HEK293 (cell line): ENCODE results near the gene IRAK2.

Source experiments
- CTCF ChIA-PET: fragments of 350-600 bp; formaldehyde crosslinking; extraction: SDS; loops from one replicate; lab custom pipeline; 2021; ENCODE audit warnings: antibody characterized with exemption; lab: Yijun Ruan, JAX
- POLR2A ChIA-PET: fragments of 300-600 bp; formaldehyde crosslinking; extraction: SDS; loops from one replicate; lab custom pipeline; 2020; ENCODE audit warnings: antibody characterized with exemption, inconsistent platforms; lab: Yijun Ruan, JAX
- H3K27ac ChIP-seq: fragments of 200-500 bp; sonication (Bioruptor generic); 2 replicates; pipeline ENCODE4 v1.5.1; 2014; ENCODE audit warnings: low read depth, low read length, control low read depth, inconsistent platforms; ENCODE audit errors: extremely low read depth
- H3K36me3 ChIP-seq, 2 experiments: fragments of 200-500 bp in 1 of 2; sonication (Bioruptor generic) in 1 of 2; 1 replicate in 1 of 2; 2 replicates in 1 of 2; pipeline ENCODE4 v1.5.1; 2014 to 2017; ENCODE audit warnings: inconsistent platforms in 2 of 2, low read length in 2 of 2; ENCODE audit not compliant: control insufficient read depth in 2 of 2, insufficient read depth in 1 of 2
- H3K4me1 ChIP-seq: fragments of 200-500 bp; sonication (Bioruptor generic); 2 replicates; pipeline ENCODE4 v1.5.1; 2014; ENCODE audit warnings: mild to moderate bottlenecking, low read length, inconsistent platforms; ENCODE audit not compliant: control insufficient read depth, insufficient read depth
- H3K4me3 ChIP-seq: 2 replicates; pipeline ENCODE4 v1.5.1; 2011; ENCODE audit warnings: low read depth, mild to moderate bottlenecking, control low read depth, low read length, moderate library complexity
- H3K9me3 ChIP-seq: fragments of 200-500 bp; sonication (Bioruptor generic); 2 replicates; pipeline ENCODE4 v1.5.1; 2014; ENCODE audit warnings: low read depth, low read length, inconsistent platforms; ENCODE audit not compliant: control insufficient read depth, insufficient read depth
- GLI2 ChIP-seq: fragments of 450-650 bp; formaldehyde crosslinking; IDR thresholded peaks from 2 replicates; pipeline ENCODE4; 2017; ENCODE audit warnings: missing biosample characterization, missing genetic modification characterization, low read depth, borderline replicate concordance
- GLIS1 ChIP-seq: fragments of 450-650 bp; formaldehyde crosslinking; IDR thresholded peaks from 2 replicates; pipeline ENCODE4 v1.5.1; 2016; ENCODE audit warnings: missing biosample characterization, missing genetic modification characterization
- KLF7 ChIP-seq: fragments of 450-650 bp; formaldehyde crosslinking; IDR thresholded peaks from 2 replicates; pipeline ENCODE4 v1.5.1; 2016; ENCODE audit warnings: missing biosample characterization, missing genetic modification characterization, borderline replicate concordance
- PRDM1 ChIP-seq: fragments of 450-650 bp; formaldehyde crosslinking; IDR thresholded peaks from 2 replicates; pipeline ENCODE4; 2016; ENCODE audit warnings: missing biosample characterization, missing genetic modification characterization
- REST ChIP-seq: fragments of 450-650 bp; formaldehyde crosslinking; IDR thresholded peaks from 2 replicates; pipeline ENCODE4 v1.5.1; 2016; ENCODE audit warnings: missing biosample characterization, missing genetic modification characterization
- ZBTB21 ChIP-seq: fragments of 450-650 bp; formaldehyde crosslinking; IDR thresholded peaks from 2 replicates; pipeline ENCODE4 v1.5.1; 2017; ENCODE audit warnings: missing biosample characterization, missing genetic modification characterization
- ZBTB44 ChIP-seq: fragments of 450-650 bp; IDR thresholded peaks from 2 replicates; pipeline ENCODE4 v1.5.1; 2018; ENCODE audit warnings: missing biosample characterization, mild to moderate bottlenecking, missing genetic modification characterization
- ZFP37 ChIP-seq: fragments of 450-650 bp; formaldehyde crosslinking; IDR thresholded peaks from 2 replicates; pipeline ENCODE4 v1.5.1; 2016; ENCODE audit warnings: missing biosample characterization, missing genetic modification characterization
- ZNF133 ChIP-seq: fragments of 450-650 bp; formaldehyde crosslinking; IDR thresholded peaks from 2 replicates; pipeline ENCODE4 v1.5.1; 2016; ENCODE audit warnings: missing biosample characterization, missing genetic modification characterization
- ZNF23 ChIP-seq: fragments of 450-650 bp; formaldehyde crosslinking; IDR thresholded peaks from 2 replicates; pipeline ENCODE4 v1.5.1; 2016; ENCODE audit warnings: missing biosample characterization, missing genetic modification characterization, borderline replicate concordance
- ZNF366 ChIP-seq: fragments of 450-650 bp; formaldehyde crosslinking; conservative IDR thresholded peaks from 2 replicates; pipeline ENCODE4 v1.5.1; 2016; ENCODE audit warnings: missing biosample characterization, missing genetic modification characterization
- ZNF37A ChIP-seq: fragments of 450-650 bp; IDR thresholded peaks from 2 replicates; pipeline ENCODE4 v1.5.1; 2018; ENCODE audit warnings: missing biosample characterization, missing genetic modification characterization
- ZNF394 ChIP-seq: fragments of 450-650 bp; formaldehyde crosslinking; IDR thresholded peaks from 2 replicates; pipeline ENCODE4 v1.5.1; 2016; ENCODE audit warnings: missing biosample characterization, missing genetic modification characterization, mild to moderate bottlenecking, moderate library complexity, borderline replicate concordance
- ZNF488 ChIP-seq: fragments of 450-650 bp; formaldehyde crosslinking; IDR thresholded peaks from 2 replicates; pipeline ENCODE4 v1.5.1; 2016; ENCODE audit warnings: missing biosample characterization, missing genetic modification characterization
- ZNF521 ChIP-seq: fragments of 450-650 bp; formaldehyde crosslinking; IDR thresholded peaks from 2 replicates; pipeline ENCODE4 v1.5.1; 2017; ENCODE audit warnings: missing biosample characterization, mild to moderate bottlenecking, missing genetic modification characterization
- ZNF529 ChIP-seq: fragments of 450-650 bp; formaldehyde crosslinking; IDR thresholded peaks from 2 replicates; pipeline ENCODE4 v1.5.1; 2017; ENCODE audit warnings: missing genetic modification characterization, missing biosample characterization; ENCODE audit not compliant: insufficient replicate concordance
- ZNF530 ChIP-seq: fragments of 450-650 bp; formaldehyde crosslinking; IDR thresholded peaks from 2 replicates; pipeline ENCODE4 v1.5.1; 2016; ENCODE audit warnings: low read depth, missing biosample characterization, missing genetic modification characterization
- ZNF571 ChIP-seq: fragments of 450-650 bp; formaldehyde crosslinking; IDR thresholded peaks from 2 replicates; pipeline ENCODE4 v1.5.0; 2017; ENCODE audit warnings: missing biosample characterization, missing genetic modification characterization
- ZNF580 ChIP-seq: fragments of 450-650 bp; formaldehyde crosslinking; IDR thresholded peaks from 2 replicates; pipeline ENCODE4 v1.5.1; 2016; ENCODE audit warnings: missing biosample characterization, missing genetic modification characterization
- ZNF596 ChIP-seq: fragments of 450-650 bp; IDR thresholded peaks from 2 replicates; pipeline ENCODE4 v1.5.0; 2018; ENCODE audit warnings: missing biosample characterization, mild to moderate bottlenecking, missing genetic modification characterization, moderate library complexity
- ZNF645 ChIP-seq: fragments of 450-650 bp; formaldehyde crosslinking; IDR thresholded peaks from 2 replicates; pipeline ENCODE4; 2016; ENCODE audit warnings: missing biosample characterization, missing genetic modification characterization
- ZNF658 ChIP-seq: fragments of 450-650 bp; formaldehyde crosslinking; IDR thresholded peaks from 2 replicates; pipeline ENCODE4; 2016; ENCODE audit warnings: missing biosample characterization, missing genetic modification characterization
- ZNF670 ChIP-seq: fragments of 450-650 bp; formaldehyde crosslinking; IDR thresholded peaks from 2 replicates; pipeline ENCODE4 v1.5.1; 2016; ENCODE audit warnings: missing biosample characterization, missing genetic modification characterization, low read depth
- ZNF704 ChIP-seq: fragments of 450-650 bp; formaldehyde crosslinking; IDR thresholded peaks from 2 replicates; pipeline ENCODE4 v1.5.1; 2016; ENCODE audit warnings: missing biosample characterization, missing genetic modification characterization
- ZNF768 ChIP-seq: fragments of 450-650 bp; formaldehyde crosslinking; IDR thresholded peaks from 2 replicates; pipeline ENCODE4 v1.5.1; 2018; ENCODE audit warnings: missing biosample characterization, mild to moderate bottlenecking, missing genetic modification characterization
- TF ChIP-seq, protein P1 (sequence below): fragments of 450-650 bp; formaldehyde crosslinking; IDR thresholded peaks from 2 replicates; pipeline ENCODE4 v1.5.1; 2017; ENCODE audit warnings: missing biosample characterization, missing genetic modification characterization

IRAK2 gene

GRCh38 chr3:10238345-10239183 lies 73.8 kb downstream of the IRAK2 start:
- no peaks in the 10 kb centered on the region for H3K9me3 ChIP-seq
- ChIA-PET CTCF (no interaction called here), POLR2A (interaction anchor here (1.2 to 1.7 kb wide), 2 partner anchors 9 to 97 kb away, joined by 3 to 5 read pairs; partner anchors contain the start of genes TATDN2 and VHL)
- H3K4me1 ChIP-seq = no peaks in the 10 kb centered on the region
- no peak for TF ChIP-seq PRDM1
- TF ChIP-seq GLIS1 (tag by site-specific recombination) = no peak
- no peak for TF ChIP-seq ZNF580
- TF ChIP-seq ZNF670 (tag by site-specific recombination) = no peak
- no peak for TF ChIP-seq ZBTB44 (tag by site-specific recombination)
- TF ChIP-seq ZNF571 (tag by site-specific recombination) = no peak
- no peak for TF ChIP-seq ZNF23 (tag by site-specific recombination)
- no peak for TF ChIP-seq ZFP37 (tag by site-specific recombination)
- TF ChIP-seq ZNF645 (tag by site-specific recombination) = no peak
- TF ChIP-seq, protein P1, sequence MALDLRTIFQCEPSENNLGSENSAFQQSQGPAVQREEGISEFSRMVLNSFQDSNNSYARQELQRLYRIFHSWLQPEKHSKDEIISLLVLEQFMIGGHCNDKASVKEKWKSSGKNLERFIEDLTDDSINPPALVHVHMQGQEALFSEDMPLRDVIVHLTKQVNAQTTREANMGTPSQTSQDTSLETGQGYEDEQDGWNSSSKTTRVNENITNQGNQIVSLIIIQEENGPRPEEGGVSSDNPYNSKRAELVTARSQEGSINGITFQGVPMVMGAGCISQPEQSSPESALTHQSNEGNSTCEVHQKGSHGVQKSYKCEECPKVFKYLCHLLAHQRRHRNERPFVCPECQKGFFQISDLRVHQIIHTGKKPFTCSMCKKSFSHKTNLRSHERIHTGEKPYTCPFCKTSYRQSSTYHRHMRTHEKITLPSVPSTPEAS (tag by site-specific recombination) = no peak
- no peak for TF ChIP-seq ZBTB21
- TF ChIP-seq ZNF658 = no peak
- TF ChIP-seq KLF7 = no peak
- TF ChIP-seq ZNF529 (tag by site-specific recombination) = no peak
- no peak for TF ChIP-seq GLI2 (tag by site-specific recombination)
- no peak for TF ChIP-seq REST
- no peak overlapping the region for H3K27ac ChIP-seq
- H3K4me3 ChIP-seq = no peak overlapping the region
- peaks cover 0 to 14% of the 10 kb centered on the region in 2 experiments; a peak in 1 of 3 replicates for H3K36me3 ChIP-seq

- peaks cover 0 to 7% of the 10 kb centered on the region in 2 experiments; a peak in 1 of 3 replicates for H3K36me3 ChIP-seq
- CTCF ChIA-PET = no interaction called here
- no peak overlapping the region for H3K27ac ChIP-seq
- no peaks in the 10 kb centered on the region for H3K9me3 ChIP-seq
- H3K4me3 ChIP-seq = no peak overlapping the region
- no peaks in the 10 kb centered on the region for H3K4me1 ChIP-seq
- POLR2A ChIA-PET = no interaction called here
- TF ChIP-seq ZNF521 = no peak
- TF ChIP-seq ZNF530 (tag by site-specific recombination) = no peak
- no peak for TF ChIP-seq ZNF488 (tag by site-specific recombination)
- TF ChIP-seq ZNF768 (tag by site-specific recombination) = no peak
- TF ChIP-seq ZNF394 (tag by site-specific recombination) = no peak
- TF ChIP-seq ZNF704 (tag by site-specific recombination) = no peak
- TF ChIP-seq ZNF596 (tag by site-specific recombination) = no peak
- TF ChIP-seq ZNF133 = no peak
- TF ChIP-seq ZNF37A (tag by site-specific recombination) = no peak
- no peak for TF ChIP-seq ZNF366 (tag by site-specific recombination)
Observed at GRCh38 chr3:10240799-10241198, 76.1 kb downstream of the IRAK2 start.
